Measurements from ENCODE around the gene MEF2D.

GRCh38 chr1:156462954-156463795 is 37.4 kb downstream of the MEF2D start:
- TF ChIP-seq CTCF (IDR thresholded peaks at IDR 0.05; ENCODE audit: low read length) = no peak
- no peak for TF ChIP-seq EZH2 (IDR thresholded peaks at IDR 0.05; ENCODE audit: borderline replicate concordance, low read length)
